Neural crest cell (in vitro differentiated cells): ENCODE data around the gene CLPSL1. TPM values are rescaled to one million over a fixed set of nuclear protein-coding genes. Genes with fewer than 3 reads are reported as not detected.

Experiments used
- DNase-seq: peaks from one replicate; pipeline ENCODE4 v3.0.0; 2021; ENCODE audit warnings: low read depth, mixed read lengths, low spot score
- H3K27ac Mint-ChIP-seq: one replicate; pipeline ENCODE4 v1.8.0; 2021; ENCODE audit warnings: mild to moderate bottlenecking, mixed read lengths; ENCODE audit not compliant: unreplicated experiment
- H3K27me3 Mint-ChIP-seq: 2 replicates; pipeline ENCODE4 v1.8.0; 2021; ENCODE audit warnings: low read depth, mild to moderate bottlenecking, mixed read lengths
- H3K36me3 Mint-ChIP-seq: 2 replicates; pipeline ENCODE4 v1.8.0; 2021; ENCODE audit warnings: low read depth, mild to moderate bottlenecking, mixed read lengths
- H3K4me1 Mint-ChIP-seq: 2 replicates; pipeline ENCODE4 v1.8.0; 2021; ENCODE audit warnings: mixed read lengths
- H3K4me3 Mint-ChIP-seq: one replicate; pipeline ENCODE4 v1.8.0; 2021; ENCODE audit warnings: mild to moderate bottlenecking, mixed read lengths
- H3K9me3 Mint-ChIP-seq: 2 replicates; pipeline ENCODE4 v1.8.0; 2021; ENCODE audit warnings: mixed read lengths
- total RNA-seq: library from RNA; stranded (reverse); gene quantifications from 2 replicates; pipeline ENCODE4 v1.2.1, GENCODE V29; 2021
- TF ChIP-seq, protein P1 (sequence below): fragments of 200-600 bp; sonication (generic); conservative IDR thresholded peaks from 2 replicates; pipeline ENCODE4 v1.5.0; 2021; ENCODE audit warnings: antibody characterized with exemption, mild to moderate bottlenecking

The CLPSL1 gene
- total RNA-seq, 1 donor from 2014 or later = not detected

DNA sequence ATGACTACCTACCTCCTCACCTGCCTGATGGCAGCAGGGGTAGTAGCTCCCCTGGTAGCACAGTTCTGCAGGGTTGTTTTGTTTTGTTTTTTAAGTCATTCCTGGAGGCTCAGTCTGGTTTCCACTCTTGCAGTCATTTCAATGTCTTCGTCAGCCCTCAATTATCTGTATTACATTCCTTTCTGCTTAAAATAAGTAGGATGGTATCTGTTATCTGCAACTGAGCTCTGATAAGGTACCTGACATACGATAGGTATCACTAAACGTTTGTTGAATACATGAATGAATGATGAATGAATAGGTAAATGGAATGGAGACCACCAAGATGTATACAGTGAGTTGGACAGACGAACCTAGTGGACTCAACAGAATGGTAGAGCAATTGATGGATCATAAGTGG, 11.6 kb upstream of the CLPSL1 start:
- H3K4me1 Mint-ChIP-seq = peaks cover 5% of the 10 kb centered on the region
- H3K4me3 Mint-ChIP-seq = no peak overlapping the region
- H3K27ac Mint-ChIP-seq = no peak overlapping the region
- H3K9me3 Mint-ChIP-seq = no peaks in the 10 kb centered on the region
- DNase-seq = no peak
- TF ChIP-seq, protein P1, sequence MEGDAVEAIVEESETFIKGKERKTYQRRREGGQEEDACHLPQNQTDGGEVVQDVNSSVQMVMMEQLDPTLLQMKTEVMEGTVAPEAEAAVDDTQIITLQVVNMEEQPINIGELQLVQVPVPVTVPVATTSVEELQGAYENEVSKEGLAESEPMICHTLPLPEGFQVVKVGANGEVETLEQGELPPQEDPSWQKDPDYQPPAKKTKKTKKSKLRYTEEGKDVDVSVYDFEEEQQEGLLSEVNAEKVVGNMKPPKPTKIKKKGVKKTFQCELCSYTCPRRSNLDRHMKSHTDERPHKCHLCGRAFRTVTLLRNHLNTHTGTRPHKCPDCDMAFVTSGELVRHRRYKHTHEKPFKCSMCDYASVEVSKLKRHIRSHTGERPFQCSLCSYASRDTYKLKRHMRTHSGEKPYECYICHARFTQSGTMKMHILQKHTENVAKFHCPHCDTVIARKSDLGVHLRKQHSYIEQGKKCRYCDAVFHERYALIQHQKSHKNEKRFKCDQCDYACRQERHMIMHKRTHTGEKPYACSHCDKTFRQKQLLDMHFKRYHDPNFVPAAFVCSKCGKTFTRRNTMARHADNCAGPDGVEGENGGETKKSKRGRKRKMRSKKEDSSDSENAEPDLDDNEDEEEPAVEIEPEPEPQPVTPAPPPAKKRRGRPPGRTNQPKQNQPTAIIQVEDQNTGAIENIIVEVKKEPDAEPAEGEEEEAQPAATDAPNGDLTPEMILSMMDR = no peak
- peaks cover 40% of the 10 kb centered on the region for H3K27me3 Mint-ChIP-seq
- H3K36me3 Mint-ChIP-seq = no peaks in the 10 kb centered on the region

DNA sequence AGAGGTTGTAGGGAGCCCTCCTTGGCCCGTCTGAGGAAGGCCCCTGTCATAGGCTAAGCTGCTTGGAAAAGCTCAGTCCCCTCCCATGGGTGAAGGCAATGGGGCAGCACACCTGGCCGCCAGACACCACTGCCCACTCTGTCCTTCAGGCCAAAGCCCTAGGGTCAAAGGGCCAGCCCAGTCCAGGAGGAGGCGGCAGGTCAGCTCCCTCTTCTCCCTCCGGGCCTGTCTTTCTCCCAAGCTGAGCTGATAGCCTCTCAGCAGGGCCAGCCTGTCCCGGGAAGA, 9.5 kb upstream of the CLPSL1 start:
- TF ChIP-seq, protein P1 = no peak
- H3K9me3 Mint-ChIP-seq = no peaks in the 10 kb centered on the region
- H3K4me1 Mint-ChIP-seq = no peaks in the 10 kb centered on the region
- H3K27me3 Mint-ChIP-seq = peaks cover 34% of the 10 kb centered on the region
- DNase-seq = no peak
- no peaks in the 10 kb centered on the region for H3K36me3 Mint-ChIP-seq
- no peak overlapping the region for H3K4me3 Mint-ChIP-seq
- no peak overlapping the region for H3K27ac Mint-ChIP-seq

DNA sequence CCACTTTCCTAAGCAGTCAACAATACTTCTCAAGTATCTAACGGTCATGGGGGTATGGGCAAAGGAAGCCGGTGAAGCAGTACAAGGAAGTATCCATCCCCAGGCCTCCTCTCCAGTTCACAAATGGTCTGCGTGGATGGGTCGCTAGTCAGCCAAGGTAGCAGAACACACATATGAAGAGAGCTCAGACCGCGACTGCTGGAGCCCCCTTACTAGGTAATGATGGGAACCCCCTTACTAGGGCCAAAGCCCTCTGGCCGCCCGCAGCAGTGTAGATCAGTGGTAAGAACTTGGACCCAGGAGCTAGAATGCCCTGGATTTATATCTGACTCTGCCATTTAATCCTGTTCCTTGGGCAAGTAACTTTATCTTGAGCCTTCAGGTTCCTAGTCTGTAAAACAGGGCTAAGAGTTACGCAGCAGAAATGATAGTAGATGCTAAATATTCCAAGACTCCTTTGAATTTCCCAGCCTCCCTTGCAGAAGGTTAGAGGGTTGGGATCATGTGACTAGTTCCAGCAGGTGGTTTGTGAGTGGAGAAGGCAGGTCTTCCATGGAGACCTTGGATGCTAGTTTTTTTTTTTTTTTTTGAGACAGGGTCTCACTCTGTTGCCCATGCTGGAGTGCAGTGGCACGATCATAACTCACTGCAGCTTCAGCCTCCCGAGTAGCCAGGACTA, 6.6 kb upstream of the CLPSL1 start:
- H3K27ac Mint-ChIP-seq = no peak overlapping the region
- peaks cover 29% of the 10 kb centered on the region for H3K27me3 Mint-ChIP-seq
- H3K4me1 Mint-ChIP-seq = no peaks in the 10 kb centered on the region
- H3K4me3 Mint-ChIP-seq = peak overlapping the region; percentile 49
- no peaks in the 10 kb centered on the region for H3K36me3 Mint-ChIP-seq
- TF ChIP-seq, protein P1 = no peak
- no peak for DNase-seq
- no peaks in the 10 kb centered on the region for H3K9me3 Mint-ChIP-seq

DNA sequence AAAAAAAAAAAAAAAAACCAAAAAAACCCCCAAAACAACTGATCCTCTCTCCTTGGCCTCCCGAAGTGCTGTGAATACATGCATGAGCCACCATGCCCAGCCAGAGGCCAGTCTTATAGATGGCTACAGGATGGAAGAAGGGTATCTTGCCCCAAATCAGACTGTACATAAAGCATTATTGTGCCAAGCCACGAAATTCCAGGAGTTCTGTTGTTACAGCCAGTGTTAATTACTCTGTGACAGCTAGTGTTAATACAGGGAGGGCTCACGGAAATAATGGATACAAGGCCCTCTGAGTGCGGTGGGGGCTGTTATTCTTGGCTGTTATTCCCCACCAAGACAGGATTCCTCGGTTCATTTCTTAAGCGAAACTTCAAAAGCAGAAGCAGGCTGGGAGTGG, 5.8 kb upstream of the CLPSL1 start:
- Mint-ChIP-seq H3K4me1 (no peaks in the 10 kb centered on the region), H3K4me3 (no peak overlapping the region), H3K27me3 (peaks cover 25% of the 10 kb centered on the region), H3K9me3 (no peaks in the 10 kb centered on the region), H3K36me3 (no peaks in the 10 kb centered on the region), H3K27ac (no peak overlapping the region)
- no peak for DNase-seq
- TF ChIP-seq, protein P1 = no peak

DNA sequence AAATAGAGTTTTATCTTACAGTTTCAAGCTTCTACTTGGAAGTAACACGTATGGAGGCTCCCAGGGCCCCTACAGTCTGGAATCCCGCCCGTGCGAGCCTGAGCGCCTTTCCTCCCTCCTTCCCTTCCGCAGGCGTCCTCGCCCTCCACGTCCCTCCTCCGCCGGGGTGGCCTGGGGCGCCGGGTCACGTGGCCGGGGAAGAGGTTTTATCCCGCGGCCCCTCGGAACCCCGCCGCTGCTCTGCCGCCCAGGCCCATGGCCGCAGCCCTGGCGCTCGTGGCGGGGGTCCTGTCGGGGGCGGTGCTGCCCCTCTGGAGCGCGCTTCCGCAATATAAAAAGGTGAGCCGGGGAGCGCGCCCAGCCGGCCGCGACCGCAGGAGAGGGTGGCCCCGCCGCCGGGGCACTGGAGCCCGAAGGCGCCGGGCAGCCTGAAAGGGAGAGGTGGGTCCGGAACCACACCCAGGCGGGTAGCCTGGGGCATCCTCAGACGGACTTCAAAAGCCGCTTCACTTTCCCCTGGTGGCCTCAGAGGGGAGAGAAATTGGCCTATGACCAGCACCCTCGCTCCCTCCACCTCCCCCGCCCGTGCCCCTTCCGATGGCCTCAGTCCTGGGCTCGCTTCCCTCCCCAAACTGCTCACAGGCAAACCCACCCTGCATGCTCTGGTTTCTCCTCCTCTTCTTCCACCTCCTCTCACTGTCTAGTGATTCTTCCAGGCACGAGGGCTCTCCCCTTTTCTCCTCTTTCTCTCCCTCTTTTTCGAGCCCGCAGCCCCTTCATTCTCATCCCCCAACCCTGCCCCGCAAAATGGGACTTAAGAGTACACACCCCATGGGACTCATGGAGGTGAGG, 4.2 kb upstream of the CLPSL1 start, which contains the start of gene CLPSL2:
Gene CLPSL2 (plus strand): TSS at position 235 of the 852 bp plus-strand sequence. CDS start 21 bp downstream, at position 256.
- Mint-ChIP-seq H3K27ac (peak within 1 kb of the TSS; percentile 68), H3K36me3 (no peaks in the 10 kb centered on the region), H3K4me1 (no peaks in the 10 kb centered on the region), H3K4me3 (peak within 1 kb of the TSS; percentile 74), H3K27me3 (peaks cover 23% of the 10 kb centered on the region), H3K9me3 (no peaks in the 10 kb centered on the region)
- TF ChIP-seq, protein P1 = peak; percentile 33
- DNase-seq = peak; percentile 41
